Measurements from ENCODE around the gene FGGY.

FGGY gene

DNA sequence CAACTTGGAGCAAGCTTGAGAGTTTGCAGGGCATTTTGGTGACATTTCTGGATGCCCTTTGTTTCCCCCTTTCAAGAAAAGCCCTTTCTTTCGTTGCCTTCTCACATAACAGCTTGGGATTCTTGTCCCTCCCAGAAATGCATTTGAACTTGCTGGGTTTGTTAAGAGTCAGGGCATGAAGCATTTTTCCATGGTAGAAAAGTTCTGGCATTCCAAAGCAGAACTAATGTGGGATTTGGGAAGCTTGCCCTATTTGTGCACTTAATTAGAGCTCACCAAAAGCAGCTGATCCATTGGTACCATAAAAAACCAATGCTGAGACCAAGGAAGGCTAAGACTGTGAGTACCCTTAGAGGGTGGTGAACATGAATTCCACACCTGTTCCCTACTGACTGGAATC, 418.1 kb downstream of the FGGY start:
- no peaks in the 10 kb centered on the region for H3K4me1 ChIP-seq (ENCODE audit: insufficient read depth, low read length)
- no peak overlapping the region for H3K4me2 ChIP-seq (ENCODE audit: insufficient read depth, low read length)
- H3K9me3 ChIP-seq (ENCODE audit: insufficient read depth, low read length, severe bottlenecking), result no peaks in the 10 kb centered on the region
- no peak overlapping the region for H3K27ac ChIP-seq (ENCODE audit: low read length)
- DNase-seq (no peak), ATAC-seq (ENCODE audit: insufficient read depth, low read depth) (no peak)
- no peaks in the 10 kb centered on the region for H3K27me3 ChIP-seq (ENCODE audit: insufficient read depth, low read length, poor library complexity)
- H4K20me1 ChIP-seq (ENCODE audit: insufficient read depth, low read length), result no peaks in the 10 kb centered on the region
- H3K36me3 ChIP-seq (ENCODE audit: insufficient read depth, low read length), result no peaks in the 10 kb centered on the region
- H2AFZ ChIP-seq (ENCODE audit: low read depth, low read length), result no peak overlapping the region
- H3K9ac ChIP-seq (ENCODE audit: low read depth, low read length), result no peak overlapping the region
- H3K79me2 ChIP-seq (ENCODE audit: insufficient read depth, low read length), result no peaks in the 10 kb centered on the region
- TF ChIP-seq, protein P1, sequence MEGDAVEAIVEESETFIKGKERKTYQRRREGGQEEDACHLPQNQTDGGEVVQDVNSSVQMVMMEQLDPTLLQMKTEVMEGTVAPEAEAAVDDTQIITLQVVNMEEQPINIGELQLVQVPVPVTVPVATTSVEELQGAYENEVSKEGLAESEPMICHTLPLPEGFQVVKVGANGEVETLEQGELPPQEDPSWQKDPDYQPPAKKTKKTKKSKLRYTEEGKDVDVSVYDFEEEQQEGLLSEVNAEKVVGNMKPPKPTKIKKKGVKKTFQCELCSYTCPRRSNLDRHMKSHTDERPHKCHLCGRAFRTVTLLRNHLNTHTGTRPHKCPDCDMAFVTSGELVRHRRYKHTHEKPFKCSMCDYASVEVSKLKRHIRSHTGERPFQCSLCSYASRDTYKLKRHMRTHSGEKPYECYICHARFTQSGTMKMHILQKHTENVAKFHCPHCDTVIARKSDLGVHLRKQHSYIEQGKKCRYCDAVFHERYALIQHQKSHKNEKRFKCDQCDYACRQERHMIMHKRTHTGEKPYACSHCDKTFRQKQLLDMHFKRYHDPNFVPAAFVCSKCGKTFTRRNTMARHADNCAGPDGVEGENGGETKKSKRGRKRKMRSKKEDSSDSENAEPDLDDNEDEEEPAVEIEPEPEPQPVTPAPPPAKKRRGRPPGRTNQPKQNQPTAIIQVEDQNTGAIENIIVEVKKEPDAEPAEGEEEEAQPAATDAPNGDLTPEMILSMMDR (IDR thresholded peaks at IDR 0.05; ENCODE audit: borderline replicate concordance, extremely low read depth, low read length, poor library complexity, severe bottlenecking), result no peak
- TF ChIP-seq EZH2 (IDR thresholded peaks at IDR 0.05; ENCODE audit: borderline replicate concordance, low read depth, low read length, severe bottlenecking), result no peak
- H3K4me3 ChIP-seq (ENCODE audit: low read depth in 1 of 2, low read length in 2 of 2), result no peak overlapping the region

DNA sequence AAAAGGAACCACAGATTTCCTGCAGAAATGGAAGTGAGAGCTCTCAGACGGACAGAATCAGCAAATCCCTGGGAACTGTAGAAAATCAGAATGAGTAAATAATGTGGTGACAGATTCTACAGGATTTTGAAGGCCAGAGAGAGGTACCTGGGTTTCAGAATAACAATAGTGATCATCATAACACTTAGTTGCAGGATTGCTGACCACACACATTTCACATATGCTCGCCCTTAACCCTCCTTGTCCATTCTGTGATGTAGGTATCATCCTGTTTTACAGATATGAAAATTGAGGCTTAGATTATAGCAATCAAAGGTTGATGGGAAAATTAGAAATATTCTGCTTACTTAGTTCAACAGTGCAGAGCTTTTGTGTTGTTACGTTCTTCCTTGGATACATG, 419.9 kb downstream of the FGGY start:
- H2AFZ ChIP-seq (ENCODE audit: low read depth, low read length), result no peak overlapping the region
- H3K27ac ChIP-seq (ENCODE audit: low read length), result no peak overlapping the region
- no peaks in the 10 kb centered on the region for H3K4me1 ChIP-seq (ENCODE audit: insufficient read depth, low read length)
- ATAC-seq (ENCODE audit: insufficient read depth, low read depth) (no peak), DNase-seq (no peak)
- H3K4me3 ChIP-seq (ENCODE audit: low read depth in 1 of 2, low read length in 2 of 2), result no peak overlapping the region
- H3K79me2 ChIP-seq (ENCODE audit: insufficient read depth, low read length), result no peaks in the 10 kb centered on the region
- H3K27me3 ChIP-seq (ENCODE audit: insufficient read depth, low read length, poor library complexity), result no peaks in the 10 kb centered on the region
- no peak for TF ChIP-seq EZH2 (IDR thresholded peaks at IDR 0.05; ENCODE audit: borderline replicate concordance, low read depth, low read length, severe bottlenecking)
- TF ChIP-seq, protein P1 (IDR thresholded peaks at IDR 0.05; ENCODE audit: borderline replicate concordance, extremely low read depth, low read length, poor library complexity, severe bottlenecking), result no peak
- no peak overlapping the region for H3K4me2 ChIP-seq (ENCODE audit: insufficient read depth, low read length)
- no peaks in the 10 kb centered on the region for H3K9me3 ChIP-seq (ENCODE audit: insufficient read depth, low read length, severe bottlenecking)
- H3K9ac ChIP-seq (ENCODE audit: low read depth, low read length), result no peak overlapping the region
- H3K36me3 ChIP-seq (ENCODE audit: insufficient read depth, low read length), result no peaks in the 10 kb centered on the region
- no peaks in the 10 kb centered on the region for H4K20me1 ChIP-seq (ENCODE audit: insufficient read depth, low read length)

DNA sequence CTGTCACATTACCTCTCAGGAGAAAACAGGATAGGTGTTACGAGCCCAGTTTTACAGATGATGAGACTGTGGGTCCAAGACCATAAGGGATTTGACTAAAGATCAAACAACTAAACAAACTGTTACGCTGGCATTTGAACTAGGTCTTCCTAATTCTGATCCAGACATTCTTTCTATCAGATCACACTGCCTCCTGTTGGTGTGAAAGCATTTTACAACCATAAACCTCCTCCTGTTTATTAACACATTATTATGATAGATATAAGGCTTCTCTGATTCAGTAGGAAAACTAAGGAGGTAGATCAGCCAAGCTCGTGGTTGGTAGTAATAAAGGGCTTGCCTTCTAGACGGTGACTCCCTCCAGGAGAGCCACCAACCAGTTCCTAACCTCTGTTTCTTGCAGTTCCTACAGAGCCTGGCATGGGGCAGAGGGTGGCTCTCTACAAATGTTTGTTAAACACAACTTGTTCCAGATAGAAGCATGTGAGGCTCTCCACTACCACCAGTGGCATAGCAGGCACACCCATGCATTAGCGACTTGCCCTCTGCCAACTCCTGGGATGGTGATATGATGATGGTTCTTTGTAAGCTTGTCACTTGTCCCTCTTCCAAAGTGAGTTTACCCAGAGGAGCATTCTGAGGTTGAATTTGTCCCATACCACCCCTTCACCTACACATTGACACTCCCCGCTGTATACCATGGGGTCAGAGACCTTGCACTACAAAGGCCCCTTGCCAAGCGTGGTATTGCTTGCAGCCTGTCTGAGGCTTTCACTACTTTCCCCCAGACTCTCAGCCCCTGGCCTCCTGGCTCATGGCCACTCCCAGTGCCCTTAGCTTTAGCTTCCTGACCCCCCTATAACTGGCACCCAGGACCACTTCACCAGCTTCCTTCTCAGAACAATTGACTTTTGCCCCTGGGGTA, 421.4 kb downstream of the FGGY start:
- no peak for TF ChIP-seq EZH2 (IDR thresholded peaks at IDR 0.05; ENCODE audit: borderline replicate concordance, low read depth, low read length, severe bottlenecking)
- TF ChIP-seq, protein P1 (IDR thresholded peaks at IDR 0.05; ENCODE audit: borderline replicate concordance, extremely low read depth, low read length, poor library complexity, severe bottlenecking), result peak; percentile 51
- H3K79me2 ChIP-seq (ENCODE audit: insufficient read depth, low read length), result no peaks in the 10 kb centered on the region
- H3K27me3 ChIP-seq (ENCODE audit: insufficient read depth, low read length, poor library complexity), result no peaks in the 10 kb centered on the region
- DNase-seq, result no peak
- no peak overlapping the region for H2AFZ ChIP-seq (ENCODE audit: low read depth, low read length)
- no peaks in the 10 kb centered on the region for H4K20me1 ChIP-seq (ENCODE audit: insufficient read depth, low read length)
- H3K4me2 ChIP-seq (ENCODE audit: insufficient read depth, low read length), result no peak overlapping the region
- H3K36me3 ChIP-seq (ENCODE audit: insufficient read depth, low read length), result no peaks in the 10 kb centered on the region
- no peaks in the 10 kb centered on the region for H3K4me1 ChIP-seq (ENCODE audit: insufficient read depth, low read length)
- no peak for ATAC-seq (ENCODE audit: insufficient read depth, low read depth)
- H3K9me3 ChIP-seq (ENCODE audit: insufficient read depth, low read length, severe bottlenecking), result no peaks in the 10 kb centered on the region
- H3K9ac ChIP-seq (ENCODE audit: low read depth, low read length), result no peak overlapping the region
- H3K27ac ChIP-seq (ENCODE audit: low read length), result no peak overlapping the region
- H3K4me3 ChIP-seq (ENCODE audit: low read depth in 1 of 2, low read length in 2 of 2), result no peak overlapping the region

All from DND-41 (cell line).